Measurements from ENCODE around the gene NUP188.

NUP188 gene

DNA sequence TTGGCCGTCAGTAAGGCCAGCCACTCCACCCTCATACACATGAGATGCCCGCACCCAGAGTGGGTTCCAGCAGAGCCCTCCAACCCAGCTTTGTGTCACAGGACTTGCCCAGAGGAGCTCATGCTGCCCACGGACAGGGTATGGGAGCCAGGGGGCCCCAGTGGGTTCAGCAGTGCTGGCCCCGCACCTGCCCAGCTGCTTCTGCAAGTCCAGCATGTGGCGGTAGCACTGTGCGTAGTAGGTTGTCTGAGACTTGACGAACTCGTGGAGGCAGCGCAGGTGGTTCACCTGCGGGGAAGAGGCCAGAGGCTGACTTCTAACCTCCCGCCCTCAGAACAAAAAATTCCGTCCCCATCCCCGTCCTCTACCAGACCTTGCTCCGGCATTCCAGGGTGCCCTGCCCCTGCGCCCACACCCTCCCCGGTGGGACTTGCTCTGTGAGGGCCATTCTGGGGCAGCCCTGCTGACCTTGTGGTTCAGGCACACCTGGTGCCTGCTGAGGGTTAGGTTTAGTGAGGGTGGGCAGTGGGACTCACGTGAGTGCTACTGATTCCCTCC, 62.2 kb downstream of the NUP188 start:
- Histone ChIP-seq H3K4me3 (replicated peaks; ENCODE audit: insufficient read depth, low read length) (no peak overlapping the region), H3K27me3 (ENCODE audit: insufficient read depth, poor library complexity, severe bottlenecking) (no peaks in the 10 kb centered on the region), H3K27ac (replicated peaks) (no peak overlapping the region)
- no peak for TF ChIP-seq POLR2AphosphoS5 (IDR thresholded peaks at IDR 0.05; ENCODE audit: low read depth)
- TF ChIP-seq, protein P1, sequence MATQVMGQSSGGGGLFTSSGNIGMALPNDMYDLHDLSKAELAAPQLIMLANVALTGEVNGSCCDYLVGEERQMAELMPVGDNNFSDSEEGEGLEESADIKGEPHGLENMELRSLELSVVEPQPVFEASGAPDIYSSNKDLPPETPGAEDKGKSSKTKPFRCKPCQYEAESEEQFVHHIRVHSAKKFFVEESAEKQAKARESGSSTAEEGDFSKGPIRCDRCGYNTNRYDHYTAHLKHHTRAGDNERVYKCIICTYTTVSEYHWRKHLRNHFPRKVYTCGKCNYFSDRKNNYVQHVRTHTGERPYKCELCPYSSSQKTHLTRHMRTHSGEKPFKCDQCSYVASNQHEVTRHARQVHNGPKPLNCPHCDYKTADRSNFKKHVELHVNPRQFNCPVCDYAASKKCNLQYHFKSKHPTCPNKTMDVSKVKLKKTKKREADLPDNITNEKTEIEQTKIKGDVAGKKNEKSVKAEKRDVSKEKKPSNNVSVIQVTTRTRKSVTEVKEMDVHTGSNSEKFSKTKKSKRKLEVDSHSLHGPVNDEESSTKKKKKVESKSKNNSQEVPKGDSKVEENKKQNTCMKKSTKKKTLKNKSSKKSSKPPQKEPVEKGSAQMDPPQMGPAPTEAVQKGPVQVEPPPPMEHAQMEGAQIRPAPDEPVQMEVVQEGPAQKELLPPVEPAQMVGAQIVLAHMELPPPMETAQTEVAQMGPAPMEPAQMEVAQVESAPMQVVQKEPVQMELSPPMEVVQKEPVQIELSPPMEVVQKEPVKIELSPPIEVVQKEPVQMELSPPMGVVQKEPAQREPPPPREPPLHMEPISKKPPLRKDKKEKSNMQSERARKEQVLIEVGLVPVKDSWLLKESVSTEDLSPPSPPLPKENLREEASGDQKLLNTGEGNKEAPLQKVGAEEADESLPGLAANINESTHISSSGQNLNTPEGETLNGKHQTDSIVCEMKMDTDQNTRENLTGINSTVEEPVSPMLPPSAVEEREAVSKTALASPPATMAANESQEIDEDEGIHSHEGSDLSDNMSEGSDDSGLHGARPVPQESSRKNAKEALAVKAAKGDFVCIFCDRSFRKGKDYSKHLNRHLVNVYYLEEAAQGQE (IDR thresholded peaks at IDR 0.05; ENCODE audit: insufficient replicate concordance, low read depth), result no peak
- no peak for TF ChIP-seq GABPA (IDR thresholded peaks at IDR 0.05; ENCODE audit: low read depth)
- TF ChIP-seq, protein P2, sequence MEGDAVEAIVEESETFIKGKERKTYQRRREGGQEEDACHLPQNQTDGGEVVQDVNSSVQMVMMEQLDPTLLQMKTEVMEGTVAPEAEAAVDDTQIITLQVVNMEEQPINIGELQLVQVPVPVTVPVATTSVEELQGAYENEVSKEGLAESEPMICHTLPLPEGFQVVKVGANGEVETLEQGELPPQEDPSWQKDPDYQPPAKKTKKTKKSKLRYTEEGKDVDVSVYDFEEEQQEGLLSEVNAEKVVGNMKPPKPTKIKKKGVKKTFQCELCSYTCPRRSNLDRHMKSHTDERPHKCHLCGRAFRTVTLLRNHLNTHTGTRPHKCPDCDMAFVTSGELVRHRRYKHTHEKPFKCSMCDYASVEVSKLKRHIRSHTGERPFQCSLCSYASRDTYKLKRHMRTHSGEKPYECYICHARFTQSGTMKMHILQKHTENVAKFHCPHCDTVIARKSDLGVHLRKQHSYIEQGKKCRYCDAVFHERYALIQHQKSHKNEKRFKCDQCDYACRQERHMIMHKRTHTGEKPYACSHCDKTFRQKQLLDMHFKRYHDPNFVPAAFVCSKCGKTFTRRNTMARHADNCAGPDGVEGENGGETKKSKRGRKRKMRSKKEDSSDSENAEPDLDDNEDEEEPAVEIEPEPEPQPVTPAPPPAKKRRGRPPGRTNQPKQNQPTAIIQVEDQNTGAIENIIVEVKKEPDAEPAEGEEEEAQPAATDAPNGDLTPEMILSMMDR (IDR thresholded peaks at IDR 0.05; ENCODE audit: insufficient read depth, low read length), result no peak
- TF ChIP-seq SPI1 (IDR thresholded peaks at IDR 0.05; ENCODE audit: borderline replicate concordance, low read depth), result no peak
- DNase-seq (ENCODE audit: low read depth in 1 of 2, low spot score in 1 of 2), result no peak

DNA sequence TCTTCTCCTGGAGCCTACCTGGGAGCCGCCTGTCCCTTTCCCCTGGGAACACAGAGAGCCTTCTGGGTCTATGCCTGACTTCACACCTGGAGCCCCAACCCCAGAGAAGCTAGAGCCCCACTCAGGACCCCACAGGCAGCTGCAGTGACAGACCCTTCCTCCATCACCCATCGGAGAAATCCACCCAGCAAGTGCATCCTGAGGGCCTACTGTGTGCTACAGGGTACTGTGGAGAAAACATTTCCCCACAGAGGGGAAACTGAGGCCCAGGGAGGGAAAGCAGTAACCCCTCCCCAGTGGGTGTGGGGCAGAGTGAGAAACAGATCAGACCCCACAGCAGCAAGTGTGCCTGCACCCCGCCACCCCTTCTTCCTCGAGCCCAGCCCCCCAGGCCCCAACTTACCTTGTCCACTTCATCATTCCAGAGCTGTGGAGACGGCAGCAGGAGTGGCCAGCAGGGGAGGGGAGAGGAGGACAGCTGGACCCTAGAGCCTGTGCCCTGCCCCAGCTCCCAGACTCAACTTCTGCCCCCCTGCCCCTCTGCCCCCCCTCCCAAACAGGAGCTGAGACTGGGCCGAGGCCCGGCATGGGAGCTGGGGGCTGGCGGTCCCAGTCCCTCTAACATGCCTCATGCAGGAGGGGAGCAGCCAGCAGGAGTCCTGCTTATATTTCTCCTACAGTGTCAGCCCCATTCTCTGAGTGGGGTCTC, 62.9 kb downstream of the NUP188 start:
- no peak for DNase-seq (ENCODE audit: low read depth in 1 of 2, low spot score in 1 of 2)
- TF ChIP-seq POLR2AphosphoS5 (IDR thresholded peaks at IDR 0.05; ENCODE audit: low read depth) (no peak), SPI1 (IDR thresholded peaks at IDR 0.05; ENCODE audit: borderline replicate concordance, low read depth) (no peak), GABPA (IDR thresholded peaks at IDR 0.05; ENCODE audit: low read depth) (no peak)
- TF ChIP-seq, protein P2 (IDR thresholded peaks at IDR 0.05; ENCODE audit: insufficient read depth, low read length), result no peak
- TF ChIP-seq, protein P1 (IDR thresholded peaks at IDR 0.05; ENCODE audit: insufficient replicate concordance, low read depth), result no peak

DNA sequence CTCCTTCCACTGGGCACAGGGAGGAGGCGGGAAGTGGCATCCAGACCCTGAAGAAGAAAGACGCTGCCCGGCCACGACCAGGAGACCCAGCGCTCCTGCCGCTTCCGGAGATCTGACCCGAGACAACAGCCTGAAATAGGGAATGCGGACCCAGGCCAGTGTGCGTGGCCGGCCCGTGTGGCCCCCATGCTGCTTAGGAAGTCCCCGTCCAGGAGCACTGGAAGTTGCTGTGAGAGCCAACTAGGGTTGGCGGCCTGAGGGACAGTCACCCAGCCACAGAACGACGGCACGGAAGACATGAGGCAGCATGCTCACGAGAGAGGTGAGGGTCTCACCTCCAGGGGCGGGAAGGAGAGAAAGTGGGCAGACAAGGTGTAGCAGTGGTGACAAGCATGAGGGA, 63.7 kb downstream of the NUP188 start:
- no peaks in the 10 kb centered on the region for H3K27me3 ChIP-seq (ENCODE audit: insufficient read depth, poor library complexity, severe bottlenecking)
- DNase-seq (ENCODE audit: low read depth in 1 of 2, low spot score in 1 of 2), result no peak
- no peak overlapping the region for H3K27ac ChIP-seq (replicated peaks)
- TF ChIP-seq SPI1 (IDR thresholded peaks at IDR 0.05; ENCODE audit: borderline replicate concordance, low read depth) (no peak), GABPA (IDR thresholded peaks at IDR 0.05; ENCODE audit: low read depth) (no peak), POLR2AphosphoS5 (IDR thresholded peaks at IDR 0.05; ENCODE audit: low read depth) (no peak)
- TF ChIP-seq, protein P1 (IDR thresholded peaks at IDR 0.05; ENCODE audit: insufficient replicate concordance, low read depth), result no peak
- TF ChIP-seq, protein P2 (IDR thresholded peaks at IDR 0.05; ENCODE audit: insufficient read depth, low read length), result no peak
- no peak overlapping the region for H3K4me3 ChIP-seq (replicated peaks; ENCODE audit: insufficient read depth, low read length)

More for the DNA sequence above, 62.9 kb downstream of the NUP188 start:
- H3K27ac ChIP-seq (replicated peaks), result no peak overlapping the region
- H3K4me3 ChIP-seq (replicated peaks; ENCODE audit: insufficient read depth, low read length), result no peak overlapping the region
- H3K27me3 ChIP-seq (ENCODE audit: insufficient read depth, poor library complexity, severe bottlenecking), result no peaks in the 10 kb centered on the region
